Measurements from ENCODE around the gene PALD1. TPM values are rescaled to one million over a fixed set of nuclear protein-coding genes. Genes with fewer than 3 reads are reported as not detected.

PALD1 gene
- total RNA-seq, 3 donors from 2014 or later = 1.9 to 7.5 (median 5.9) TPM

DNA sequence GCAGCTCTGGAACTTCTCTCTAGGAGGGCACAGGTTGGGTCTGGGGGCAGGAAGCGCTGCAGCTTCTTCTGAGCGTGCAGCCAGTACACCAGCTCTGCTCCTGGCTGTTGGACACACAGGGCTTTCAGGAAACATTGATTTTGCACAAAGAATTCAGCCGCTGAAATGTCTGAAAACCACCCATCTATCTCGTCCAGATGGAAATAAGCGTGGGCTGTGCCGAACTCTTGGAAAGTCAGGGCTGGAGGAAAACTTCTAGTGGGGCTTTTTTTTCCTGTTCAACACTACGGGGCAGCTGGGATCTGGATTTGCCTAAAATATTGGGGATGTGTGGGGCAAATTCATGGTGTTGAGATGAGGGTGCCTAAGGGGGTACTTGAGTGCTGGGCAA, 31.2 kb downstream of the PALD1 start:
- no peak for DNase-seq (ENCODE audit: low spot score in 2 of 2)
- Histone ChIP-seq H3K4me1 (peaks cover 0 to 8% of the 10 kb centered on the region in 2 donors), H3K27me3 (no peaks in the 10 kb centered on the region), H3K9me3 (no peaks in the 10 kb centered on the region), H3K27ac (peak overlapping the region in 1 of 2 donors; percentile 13), H3K4me3 (no peak overlapping the region), H3K36me3 (no peaks in the 10 kb centered on the region)
- intact Hi-C loops (cut with DNase I; ENCODE audit: low total_unique reads) = no loop called here
- TF ChIP-seq, protein P1, sequence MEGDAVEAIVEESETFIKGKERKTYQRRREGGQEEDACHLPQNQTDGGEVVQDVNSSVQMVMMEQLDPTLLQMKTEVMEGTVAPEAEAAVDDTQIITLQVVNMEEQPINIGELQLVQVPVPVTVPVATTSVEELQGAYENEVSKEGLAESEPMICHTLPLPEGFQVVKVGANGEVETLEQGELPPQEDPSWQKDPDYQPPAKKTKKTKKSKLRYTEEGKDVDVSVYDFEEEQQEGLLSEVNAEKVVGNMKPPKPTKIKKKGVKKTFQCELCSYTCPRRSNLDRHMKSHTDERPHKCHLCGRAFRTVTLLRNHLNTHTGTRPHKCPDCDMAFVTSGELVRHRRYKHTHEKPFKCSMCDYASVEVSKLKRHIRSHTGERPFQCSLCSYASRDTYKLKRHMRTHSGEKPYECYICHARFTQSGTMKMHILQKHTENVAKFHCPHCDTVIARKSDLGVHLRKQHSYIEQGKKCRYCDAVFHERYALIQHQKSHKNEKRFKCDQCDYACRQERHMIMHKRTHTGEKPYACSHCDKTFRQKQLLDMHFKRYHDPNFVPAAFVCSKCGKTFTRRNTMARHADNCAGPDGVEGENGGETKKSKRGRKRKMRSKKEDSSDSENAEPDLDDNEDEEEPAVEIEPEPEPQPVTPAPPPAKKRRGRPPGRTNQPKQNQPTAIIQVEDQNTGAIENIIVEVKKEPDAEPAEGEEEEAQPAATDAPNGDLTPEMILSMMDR (IDR thresholded peaks at IDR 0.05) = no peak
- no peak for TF ChIP-seq POLR2AphosphoS5 (IDR thresholded peaks at IDR 0.05)

GRCh38 chr10:70510453-70510852, 31.9 kb downstream of the PALD1 start:
- no peak for DNase-seq (ENCODE audit: low spot score in 2 of 2)
- Histone ChIP-seq H3K27ac (no peak overlapping the region), H3K27me3 (no peaks in the 10 kb centered on the region), H3K9me3 (no peaks in the 10 kb centered on the region), H3K4me3 (no peak overlapping the region), H3K36me3 (no peaks in the 10 kb centered on the region), H3K4me1 (peaks cover 0 to 8% of the 10 kb centered on the region in 2 donors)
- intact Hi-C loops (cut with DNase I; ENCODE audit: low total_unique reads) = no loop called here
- TF ChIP-seq, protein P1 (IDR thresholded peaks at IDR 0.05) = no peak
- TF ChIP-seq POLR2A (IDR thresholded peaks at IDR 0.05) = no peak
- TF ChIP-seq POLR2AphosphoS5 (IDR thresholded peaks at IDR 0.05) = no peak

GRCh38 chr10:70510904-70511303, 32.3 kb downstream of the PALD1 start:
- Histone ChIP-seq H3K4me3 (no peak overlapping the region), H3K27me3 (no peaks in the 10 kb centered on the region), H3K27ac (no peak overlapping the region), H3K4me1 (peaks cover 0 to 8% of the 10 kb centered on the region in 2 donors), H3K9me3 (no peaks in the 10 kb centered on the region), H3K36me3 (no peaks in the 10 kb centered on the region)
- DNase-seq (ENCODE audit: low spot score in 2 of 2) = no peak
- TF ChIP-seq POLR2A (IDR thresholded peaks at IDR 0.05) (no peak), POLR2AphosphoS5 (IDR thresholded peaks at IDR 0.05) (no peak)
- intact Hi-C loops (cut with DNase I; ENCODE audit: low total_unique reads) = no loop called here

- H3K4me3 ChIP-seq = no peak overlapping the region
- H3K9me3 ChIP-seq = no peaks in the 10 kb centered on the region
- H3K4me1 ChIP-seq = peaks cover 0 to 8% of the 10 kb centered on the region in 2 donors
- no peaks in the 10 kb centered on the region for H3K27me3 ChIP-seq
- no peaks in the 10 kb centered on the region for H3K36me3 ChIP-seq
- DNase-seq (ENCODE audit: low spot score in 2 of 2) = no peak
- TF ChIP-seq, protein P1 (IDR thresholded peaks at IDR 0.05) = no peak
- no peak for TF ChIP-seq POLR2A (IDR thresholded peaks at IDR 0.05)
- TF ChIP-seq POLR2AphosphoS5 (IDR thresholded peaks at IDR 0.05) = no peak
- peak overlapping the region in 1 of 2 donors; percentile 20 for H3K27ac ChIP-seq
- intact Hi-C loops (cut with DNase I; ENCODE audit: low total_unique reads) = no loop called here
These were observed 33.6 kb downstream of the PALD1 start for GRCh38 chr10:70512149-70512639.

- intact Hi-C loops (cut with DNase I; ENCODE audit: low total_unique reads) = no loop called here
- Histone ChIP-seq H3K27me3 (no peaks in the 10 kb centered on the region), H3K4me3 (no peak overlapping the region), H3K9me3 (no peaks in the 10 kb centered on the region), H3K27ac (no peak overlapping the region), H3K4me1 (peaks cover 0 to 8% of the 10 kb centered on the region in 2 donors), H3K36me3 (no peaks in the 10 kb centered on the region)
- no peak for DNase-seq (ENCODE audit: low spot score in 2 of 2)
- no peak for TF ChIP-seq POLR2AphosphoS5 (IDR thresholded peaks at IDR 0.05)
- TF ChIP-seq, protein P1 (IDR thresholded peaks at IDR 0.05) = no peak
- no peak for TF ChIP-seq POLR2A (IDR thresholded peaks at IDR 0.05)
These were observed 35.3 kb downstream of the PALD1 start for GRCh38 chr10:70513848-70514309.

Data from breast epithelium (tissue), 4 donors.